Neural progenitor cell (in vitro differentiated cells): ENCODE measurements around the gene AHSA1.
"Not testable (repeated sequence)": the region's sequence is repeated elsewhere in the genome, so short reads cannot be mapped to it uniquely, and the experiment has no call there.

Experiments
- EZH2 ChIP-seq: fragments of 200-600 bp; sonication (generic); IDR thresholded peaks from 2 replicates; pipeline ENCODE4 v1.6.1; 2017; ENCODE audit warnings: antibody characterized with exemption, mild to moderate bottlenecking, moderate library complexity
- EZH2phosphoT487 ChIP-seq: fragments of 200-600 bp; sonication (generic); IDR thresholded peaks from 2 replicates; pipeline ENCODE4 v1.6.1; 2017; ENCODE audit warnings: antibody characterized with exemption
- TF ChIP-seq, protein P1 (sequence below): fragments of 200-600 bp; sonication (generic); IDR thresholded peaks from 2 replicates; pipeline ENCODE4 v1.5.1; 2017; ENCODE audit warnings: antibody characterized with exemption, mild to moderate bottlenecking

- TF ChIP-seq, protein P1, sequence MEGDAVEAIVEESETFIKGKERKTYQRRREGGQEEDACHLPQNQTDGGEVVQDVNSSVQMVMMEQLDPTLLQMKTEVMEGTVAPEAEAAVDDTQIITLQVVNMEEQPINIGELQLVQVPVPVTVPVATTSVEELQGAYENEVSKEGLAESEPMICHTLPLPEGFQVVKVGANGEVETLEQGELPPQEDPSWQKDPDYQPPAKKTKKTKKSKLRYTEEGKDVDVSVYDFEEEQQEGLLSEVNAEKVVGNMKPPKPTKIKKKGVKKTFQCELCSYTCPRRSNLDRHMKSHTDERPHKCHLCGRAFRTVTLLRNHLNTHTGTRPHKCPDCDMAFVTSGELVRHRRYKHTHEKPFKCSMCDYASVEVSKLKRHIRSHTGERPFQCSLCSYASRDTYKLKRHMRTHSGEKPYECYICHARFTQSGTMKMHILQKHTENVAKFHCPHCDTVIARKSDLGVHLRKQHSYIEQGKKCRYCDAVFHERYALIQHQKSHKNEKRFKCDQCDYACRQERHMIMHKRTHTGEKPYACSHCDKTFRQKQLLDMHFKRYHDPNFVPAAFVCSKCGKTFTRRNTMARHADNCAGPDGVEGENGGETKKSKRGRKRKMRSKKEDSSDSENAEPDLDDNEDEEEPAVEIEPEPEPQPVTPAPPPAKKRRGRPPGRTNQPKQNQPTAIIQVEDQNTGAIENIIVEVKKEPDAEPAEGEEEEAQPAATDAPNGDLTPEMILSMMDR, result not testable (repeated sequence)
- TF ChIP-seq EZH2, EZH2phosphoT487: not testable (repeated sequence)
Measured at GRCh38 chr14:77416098-77416497, 41.8 kb upstream of the AHSA1 start.
